Body of pancreas (tissue), 4 donors: ENCODE results near the gene IER3. TPM values are rescaled to one million over a fixed set of nuclear protein-coding genes. Genes with fewer than 3 reads are reported as not detected.

ENCODE experiments used
- ATAC-seq: fragments of 150-250 bp; one replicate; pipeline ENCODE4 v1.9.1; 2016
- DNase-seq, 4 donors: peaks; one replicate each; pipeline ENCODE4 v3.0.0-alpha.2; 2019
- H3K27ac ChIP-seq, 4 donors: fragments of 200-600 bp; sonication (generic); 1 replicate in 3 of 4; 2 replicates in 1 of 4; pipeline versions ENCODE4 v1.5.1 to v1.6.1; 2016 to 2019; ENCODE audit warnings: mild to moderate bottlenecking in 1 of 4, mixed read lengths in 1 of 4, moderate library complexity in 1 of 4
- H3K27me3 ChIP-seq, 2 donors: fragments of 200-600 bp; sonication (generic); one replicate each; pipeline ENCODE4 v1.6.0; 2016; ENCODE audit warnings: mild to moderate bottlenecking in 1 of 2
- H3K36me3 ChIP-seq, 2 donors: fragments of 200-600 bp; sonication (generic); replicated peaks in 1 of 2; 2 replicates each; pipeline ENCODE4 v1.5.1; 2016; ENCODE audit warnings: low read depth in 2 of 2; ENCODE audit not compliant: insufficient read depth in 1 of 2
- H3K4me1 ChIP-seq: fragments of 200-600 bp; sonication (generic); one replicate; pipeline ENCODE4 v1.6.0; 2016
- H3K4me3 ChIP-seq, 2 donors: fragments of 200-600 bp; sonication (generic); 1 replicate in 1 of 2; 2 replicates in 1 of 2; pipeline ENCODE4 v1.5.1; 2016 to 2019
- H3K9me3 ChIP-seq, 3 donors: fragments of 200-600 bp; sonication (generic); 1 replicate in 2 of 3; 2 replicates in 1 of 3; pipeline ENCODE4 v1.5.1; 2016
- CTCF ChIP-seq, 7 experiments: fragments of 450-650 bp in 4 of 7; fragments of 200-600 bp in 3 of 7; sonication (generic) in 3 of 7; IDR thresholded peaks; one replicate each; pipeline ENCODE4 v1.5.1; 2016 to 2019; ENCODE audit warnings: antibody characterized with exemption in 7 of 7
- POLR2A ChIP-seq, 3 donors: fragments of 450-650 bp; IDR thresholded peaks; one replicate each; pipeline ENCODE4 v1.6.1; 2016; ENCODE audit warnings: antibody characterized with exemption in 3 of 3, mild to moderate bottlenecking in 2 of 3
- WGBS, 2 donors: methylation state at CpG; one replicate each; pipeline ENCODE4 v1.1.5; 2017; 5-methylcytosine and 5-hydroxymethylcytosine counted together
- intact Hi-C: fragments of 100-400 bp; cut with DNase I; formaldehyde crosslinking; loops from one replicate; pipeline ENCODE4 v1.15.1; 2023
- total RNA-seq, 2 donors: library from RNA; depleted of rRNA; stranded (reverse); fragments of >200 nt; gene quantifications; one replicate each; pipeline ENCODE4 v1.1.0, GENCODE V29; 2016

Gene IER3
- total RNA-seq, 2 donors from 2014 or later = 46.4 to 60.3 TPM

- Histone ChIP-seq H3K27me3 (no peaks in the 10 kb centered on the region), H3K4me3 (no peak overlapping the region), H3K4me1 (no peaks in the 10 kb centered on the region), H3K27ac (no peak overlapping the region), H3K9me3 (no peaks in the 10 kb centered on the region), H3K36me3 (no peaks in the 10 kb centered on the region)
- no peak for DNase-seq
- 0% methylated on average over 1 of the region's 1 CpG for WGBS, 2 donors
- no peak for TF ChIP-seq CTCF (IDR thresholded peaks at IDR 0.05)
- no peak for TF ChIP-seq POLR2A (IDR thresholded peaks at IDR 0.05)
- ATAC-seq = no peak
- intact Hi-C loops = no loop called here
Observed at GRCh38 chr6:30789606-30790005, 45.3 kb upstream of the IER3 start.

GRCh38 chr6:30787954-30788353 lies 43.6 kb upstream of the IER3 start:
- peak overlapping the region in 1 of 4 donors; percentile 44 for H3K27ac ChIP-seq
- ATAC-seq (peak; percentile 31), DNase-seq (peak in 1 of 4 donors; percentile 58)
- H3K4me1 ChIP-seq = peaks cover 4% of the 10 kb centered on the region
- intact Hi-C loops = no loop called here
- 65% methylated on average over 5 of the region's 5 CpGs for WGBS, 2 donors
- no peak overlapping the region for H3K4me3 ChIP-seq
- TF ChIP-seq CTCF (IDR thresholded peaks at IDR 0.05) (no peak), POLR2A (IDR thresholded peaks at IDR 0.05) (peak in 1 of 3 donors; percentile 21)
- H3K9me3 ChIP-seq = no peaks in the 10 kb centered on the region
- H3K36me3 ChIP-seq = no peaks in the 10 kb centered on the region
- no peaks in the 10 kb centered on the region for H3K27me3 ChIP-seq

GRCh38 chr6:30782425-30783014 lies 38.2 kb upstream of the IER3 start:
- DNase-seq = no peak
- peaks cover 55% of the 10 kb centered on the region for H3K4me1 ChIP-seq
- intact Hi-C loops = no loop called here
- peak; percentile 2 for ATAC-seq
- no peak for TF ChIP-seq POLR2A (IDR thresholded peaks at IDR 0.05)
- TF ChIP-seq CTCF (IDR thresholded peaks at IDR 0.05) = no peak
- no peak overlapping the region for H3K4me3 ChIP-seq
- H3K36me3 ChIP-seq = no peaks in the 10 kb centered on the region
- H3K27ac ChIP-seq = peak overlapping the region; percentile 79 to 96 (median 92)
- H3K9me3 ChIP-seq = no peaks in the 10 kb centered on the region
- no peaks in the 10 kb centered on the region for H3K27me3 ChIP-seq

GRCh38 chr6:30781743-30782424 lies 37.5 kb upstream of the IER3 start:
- 2 to 10% methylated on average over 11 to 13 of the region's 13 CpGs for WGBS, 2 donors
- intact Hi-C loops = no loop called here
- Histone ChIP-seq H3K27ac (peak overlapping the region; percentile 79 to 96 (median 92)), H3K4me3 (no peak overlapping the region), H3K4me1 (peaks cover 58% of the 10 kb centered on the region), H3K36me3 (no peaks in the 10 kb centered on the region), H3K27me3 (no peaks in the 10 kb centered on the region), H3K9me3 (no peaks in the 10 kb centered on the region)
- DNase-seq = peak; percentile 98 to 100 (median 98)
- ATAC-seq = peak; percentile 90
- peak in 2 of 3 donors; percentile 46 for TF ChIP-seq POLR2A (IDR thresholded peaks at IDR 0.05)
- no peak for TF ChIP-seq CTCF (IDR thresholded peaks at IDR 0.05)

- Histone ChIP-seq H3K27ac (peak overlapping the region; percentile 79 to 96 (median 92)), H3K4me1 (peaks cover 58% of the 10 kb centered on the region), H3K36me3 (no peaks in the 10 kb centered on the region), H3K9me3 (no peaks in the 10 kb centered on the region), H3K4me3 (no peak overlapping the region), H3K27me3 (no peaks in the 10 kb centered on the region)
- intact Hi-C loops = no loop called here
- no peak for DNase-seq
- 70 to 83% methylated on average over 4 of the region's 4 CpGs for WGBS, 2 donors
- TF ChIP-seq POLR2A (IDR thresholded peaks at IDR 0.05) (no peak), CTCF (IDR thresholded peaks at IDR 0.05) (no peak)
- no peak for ATAC-seq
Observed at GRCh38 chr6:30781395-30781742, 37.0 kb upstream of the IER3 start.
